ENCODE measurements around the gene PPCS. TPM values are rescaled to one million over a fixed set of nuclear protein-coding genes. Genes with fewer than 3 reads are reported as not detected.
A peak's percentile ranks its signal among the peaks of the same experiment; 100 is the strongest.
"Not testable (repeated sequence)": the region's sequence is repeated elsewhere in the genome, so short reads cannot be mapped to it uniquely, and the experiment has no call there.

PPCS gene
- total RNA-seq, 1 donor from 2014 or later: 45.1 TPM

GRCh38 chr1:42482635-42483153, 26.4 kb downstream of the PPCS start:
- no peak overlapping the region for H3K4me3 ChIP-seq (ENCODE audit: low read depth, low read length)
- DNase-seq (ENCODE audit: low read depth): no peak
- H3K27me3 ChIP-seq (ENCODE audit: control insufficient read depth, insufficient read depth, low read length): no peaks in the 10 kb centered on the region
- TF ChIP-seq, protein P1, sequence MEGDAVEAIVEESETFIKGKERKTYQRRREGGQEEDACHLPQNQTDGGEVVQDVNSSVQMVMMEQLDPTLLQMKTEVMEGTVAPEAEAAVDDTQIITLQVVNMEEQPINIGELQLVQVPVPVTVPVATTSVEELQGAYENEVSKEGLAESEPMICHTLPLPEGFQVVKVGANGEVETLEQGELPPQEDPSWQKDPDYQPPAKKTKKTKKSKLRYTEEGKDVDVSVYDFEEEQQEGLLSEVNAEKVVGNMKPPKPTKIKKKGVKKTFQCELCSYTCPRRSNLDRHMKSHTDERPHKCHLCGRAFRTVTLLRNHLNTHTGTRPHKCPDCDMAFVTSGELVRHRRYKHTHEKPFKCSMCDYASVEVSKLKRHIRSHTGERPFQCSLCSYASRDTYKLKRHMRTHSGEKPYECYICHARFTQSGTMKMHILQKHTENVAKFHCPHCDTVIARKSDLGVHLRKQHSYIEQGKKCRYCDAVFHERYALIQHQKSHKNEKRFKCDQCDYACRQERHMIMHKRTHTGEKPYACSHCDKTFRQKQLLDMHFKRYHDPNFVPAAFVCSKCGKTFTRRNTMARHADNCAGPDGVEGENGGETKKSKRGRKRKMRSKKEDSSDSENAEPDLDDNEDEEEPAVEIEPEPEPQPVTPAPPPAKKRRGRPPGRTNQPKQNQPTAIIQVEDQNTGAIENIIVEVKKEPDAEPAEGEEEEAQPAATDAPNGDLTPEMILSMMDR (IDR thresholded peaks at IDR 0.05; ENCODE audit: insufficient read depth, low read length, poor library complexity, severe bottlenecking): no peak
- H3K36me3 ChIP-seq (ENCODE audit: control insufficient read depth, insufficient read depth, low read length): no peaks in the 10 kb centered on the region

DNA sequence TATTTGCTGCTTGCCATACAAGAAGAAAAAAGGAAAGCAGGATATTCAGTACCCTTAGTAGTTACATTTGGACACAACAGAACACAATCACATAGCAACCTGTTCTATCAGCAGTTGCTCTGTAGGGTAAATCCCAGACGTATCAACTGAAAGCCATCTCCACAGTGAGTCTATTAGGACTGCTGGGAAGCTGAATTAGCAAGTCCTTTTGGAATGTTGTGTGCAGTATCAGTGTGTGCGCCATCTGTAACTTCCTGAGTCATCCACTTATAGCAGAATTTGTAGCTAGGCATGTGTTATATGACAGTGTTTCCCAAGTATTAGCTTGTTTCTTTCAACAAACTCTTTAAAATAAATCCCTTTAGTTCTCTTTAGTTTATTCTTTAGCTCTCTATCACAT, 28.0 kb downstream of the PPCS start:
- Histone ChIP-seq H3K4me3 (ENCODE audit: low read depth, low read length) (no peak overlapping the region), H3K36me3 (ENCODE audit: control insufficient read depth, insufficient read depth, low read length) (no peaks in the 10 kb centered on the region), H3K27me3 (ENCODE audit: control insufficient read depth, insufficient read depth, low read length) (no peaks in the 10 kb centered on the region)
- TF ChIP-seq, protein P1 (IDR thresholded peaks at IDR 0.05; ENCODE audit: insufficient read depth, low read length, poor library complexity, severe bottlenecking): no peak
- DNase-seq (ENCODE audit: low read depth): peak; percentile 60

GRCh38 chr1:42490237-42490636, 33.9 kb downstream of the PPCS start:
- no peaks in the 10 kb centered on the region for H3K27me3 ChIP-seq (ENCODE audit: control insufficient read depth, insufficient read depth, low read length)
- no peaks in the 10 kb centered on the region for H3K36me3 ChIP-seq (ENCODE audit: control insufficient read depth, insufficient read depth, low read length)
- TF ChIP-seq, protein P1 (IDR thresholded peaks at IDR 0.05; ENCODE audit: insufficient read depth, low read length, poor library complexity, severe bottlenecking): no peak
- H3K4me3 ChIP-seq (ENCODE audit: low read depth, low read length): no peak overlapping the region
- DNase-seq (ENCODE audit: low read depth): no peak

- H3K4me3 ChIP-seq (ENCODE audit: low read depth, low read length); DNase-seq (ENCODE audit: low read depth); H3K27me3 ChIP-seq (ENCODE audit: control insufficient read depth, insufficient read depth, low read length); H3K36me3 ChIP-seq (ENCODE audit: control insufficient read depth, insufficient read depth, low read length): not testable (repeated sequence)
Observed at GRCh38 chr1:42502031-42502430, 45.7 kb downstream of the PPCS start.

GRCh38 chr1:42504535-42505128, 48.3 kb downstream of the PPCS start:
- no peak for DNase-seq (ENCODE audit: low read depth)
- Histone ChIP-seq H3K4me3 (ENCODE audit: low read depth, low read length) (no peak overlapping the region), H3K36me3 (ENCODE audit: control insufficient read depth, insufficient read depth, low read length) (no peaks in the 10 kb centered on the region), H3K27me3 (ENCODE audit: control insufficient read depth, insufficient read depth, low read length) (no peaks in the 10 kb centered on the region)
- TF ChIP-seq, protein P1 (IDR thresholded peaks at IDR 0.05; ENCODE audit: insufficient read depth, low read length, poor library complexity, severe bottlenecking): no peak

- no peaks in the 10 kb centered on the region for H3K27me3 ChIP-seq (ENCODE audit: control insufficient read depth, insufficient read depth, low read length)
- TF ChIP-seq, protein P1 (IDR thresholded peaks at IDR 0.05; ENCODE audit: insufficient read depth, low read length, poor library complexity, severe bottlenecking): no peak
- H3K4me3 ChIP-seq (ENCODE audit: low read depth, low read length): no peak overlapping the region
- no peak for DNase-seq (ENCODE audit: low read depth)
- no peaks in the 10 kb centered on the region for H3K36me3 ChIP-seq (ENCODE audit: control insufficient read depth, insufficient read depth, low read length)
Observed at GRCh38 chr1:42506576-42506975, 50.2 kb downstream of the PPCS start.

Other genes starting within 250 kb of the PPCS start
- 23.2 and 28.6 TPM in 2 replicates for gene FOXJ3, start 121.3 kb upstream of the PPCS start, total RNA-seq
- 0.14 and 0.29 TPM in 2 replicates for gene RIMKLA, start 75.8 kb upstream of the PPCS start, total RNA-seq
- 0.46 and 0.48 TPM in 2 replicates for gene ZMYND12, start 521 bp upstream of the PPCS start, total RNA-seq
- gene CCDC30, start 6.7 kb downstream of the PPCS start, total RNA-seq: 1.8 and 3.1 TPM in 2 replicates
- gene PPIH, start 201.9 kb downstream of the PPCS start, total RNA-seq: 33.1 and 43.7 TPM in 2 replicates
- gene YBX1, start 225.9 kb downstream of the PPCS start, total RNA-seq: 894 and 938 TPM in 2 replicates

All from kidney epithelial cell (primary cell).